ENCODE results near the gene LRG1.

- TF ChIP-seq CTCF (conservative IDR thresholded peaks at IDR 0.05 in 1 of 2, IDR thresholded peaks at IDR 0.05 in 1 of 2; ENCODE audit: extremely low read depth in 1 of 2, insufficient read depth in 1 of 2, low read depth in 1 of 2, low read length in 2 of 2): no peak
- TF ChIP-seq EZH2 (IDR thresholded peaks at IDR 0.05; ENCODE audit: borderline replicate concordance, low read length): no peak
Measured at GRCh38 chr19:4581666-4582553, 42.1 kb upstream of the LRG1 start.

All from mammary epithelial cell (primary cell).